Measurements from ENCODE around the gene SPACA5B. TPM values are rescaled to one million over a fixed set of nuclear protein-coding genes. Genes with fewer than 3 reads are reported as not detected.

SPACA5B gene
- total RNA-seq, 1 donor from 2014 or later: not detected

Other genes starting within 250 kb of the SPACA5B start
- gene ZNF182, start 126.6 kb upstream of the SPACA5B start, total RNA-seq (ENCODE audit: low replicate concordance): 5.1 and 6.8 TPM in 2 replicates
- gene SPACA5, start 123.6 kb upstream of the SPACA5B start, total RNA-seq (ENCODE audit: low replicate concordance): not detected in 2 replicates
- gene ZNF630, start 59.0 kb upstream of the SPACA5B start, total RNA-seq (ENCODE audit: low replicate concordance): 3.6 and 4.4 TPM in 2 replicates
- gene SSX5, start 66.2 kb downstream of the SPACA5B start, total RNA-seq (ENCODE audit: low replicate concordance): not detected in 2 replicates
- gene SSX1, start 124.8 kb downstream of the SPACA5B start, total RNA-seq (ENCODE audit: low replicate concordance): not detected in 2 replicates
- not detected in 2 replicates for gene SSX3, start 226.1 kb downstream of the SPACA5B start, total RNA-seq (ENCODE audit: low replicate concordance)